Ammon's horn (tissue), 1 donor: ENCODE measurements around the gene CSF1R.
"Not testable (repeated sequence)": the region's sequence is repeated elsewhere in the genome, so short reads cannot be mapped to it uniquely, and the experiment has no call there.

Experiments used
- DNase-seq: peaks from one replicate; pipeline ENCODE4 v3.0.0-alpha.2; 2016; ENCODE audit warnings: low spot score

The CSF1R gene

DNA sequence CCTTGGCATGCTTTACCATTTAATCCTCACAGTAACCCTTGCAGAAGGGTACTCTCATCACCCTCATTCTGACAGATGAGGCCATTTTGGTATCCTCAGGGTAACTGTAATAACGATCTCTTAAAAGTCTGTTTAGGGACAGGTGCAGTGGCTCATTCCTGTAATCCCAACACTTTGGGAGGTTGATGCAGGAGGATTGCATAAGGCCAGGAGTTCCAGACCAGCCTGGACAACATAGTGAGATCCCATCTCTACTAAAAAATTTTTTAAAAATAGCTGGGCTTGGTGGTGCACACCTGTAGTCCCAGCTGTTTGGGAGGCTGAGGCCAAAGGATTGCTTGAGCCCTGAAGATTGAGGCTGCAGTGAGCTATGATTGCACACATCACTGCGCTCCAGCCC, 31.8 kb downstream of the CSF1R start:
- DNase-seq = no peak

DNA sequence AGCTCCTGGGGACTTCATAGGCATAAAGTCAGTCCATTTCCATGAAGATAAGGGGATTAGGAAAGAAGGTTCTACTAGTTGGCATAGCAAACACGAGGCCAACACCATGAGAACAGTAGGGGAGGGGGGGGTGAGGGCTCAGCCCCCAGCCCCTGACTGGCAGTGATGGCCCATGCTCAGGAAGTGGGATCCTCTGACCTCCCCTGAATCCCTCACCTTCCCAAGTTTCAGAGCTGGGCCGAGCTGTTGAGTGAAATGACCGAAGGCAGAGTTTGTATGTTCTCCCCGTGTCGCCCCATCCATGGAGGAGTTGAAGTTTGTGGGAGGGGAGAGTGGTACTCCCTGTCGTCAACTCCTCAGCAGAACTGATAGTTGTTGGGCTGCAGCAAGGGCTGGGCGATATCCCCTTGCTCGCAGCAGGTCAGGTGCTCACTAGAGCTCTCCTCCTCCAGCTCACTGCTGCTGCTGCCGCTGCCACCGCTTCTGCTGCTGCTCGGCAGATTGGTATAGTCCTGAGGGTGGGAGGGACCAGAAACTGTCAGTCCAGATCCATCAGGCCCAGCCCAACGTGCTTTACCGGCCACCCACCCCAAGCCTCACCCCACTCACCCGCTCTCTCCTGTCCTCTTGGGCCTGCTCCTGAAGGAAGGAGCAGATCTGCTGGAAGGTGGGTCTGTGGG, 32.5 kb downstream of the CSF1R start:
- DNase-seq = no peak

DNA sequence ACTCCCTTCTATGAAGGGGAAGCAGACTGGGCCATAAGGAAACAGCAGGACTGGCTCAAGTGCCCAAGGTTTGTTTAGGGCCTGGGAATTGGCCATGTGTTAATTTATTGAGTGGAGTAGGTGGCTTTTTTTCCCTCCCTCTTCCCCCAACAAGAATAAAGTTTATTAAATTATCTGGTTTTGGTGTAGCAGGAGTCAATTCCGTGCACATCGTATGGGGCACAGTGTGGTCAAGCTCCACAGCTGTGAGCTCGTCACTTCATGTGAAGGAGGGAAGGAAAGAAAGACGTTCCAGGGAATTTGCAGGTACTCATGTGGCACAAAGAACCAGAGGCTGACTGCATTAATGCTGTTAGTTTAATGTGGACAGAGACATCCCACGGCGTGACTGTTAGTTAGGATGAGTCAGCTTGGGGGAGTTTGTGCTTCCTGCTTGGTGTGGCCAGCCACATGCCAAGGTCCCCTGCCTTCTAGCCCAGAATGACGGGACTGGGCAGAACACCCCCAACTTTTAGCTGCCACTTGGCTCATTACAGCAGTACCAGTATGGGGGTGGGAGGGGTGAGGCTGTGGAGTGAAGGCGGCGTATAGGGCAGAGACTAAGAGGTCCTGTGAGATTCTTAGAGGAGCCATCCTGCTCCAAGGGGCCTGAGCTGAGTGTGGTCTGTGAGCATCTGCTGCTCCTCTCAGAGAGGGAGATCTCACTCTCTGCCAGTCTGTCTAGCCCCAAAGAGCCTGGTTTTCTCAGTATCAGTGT, 33.2 kb downstream of the CSF1R start:
- no peak for DNase-seq

DNA sequence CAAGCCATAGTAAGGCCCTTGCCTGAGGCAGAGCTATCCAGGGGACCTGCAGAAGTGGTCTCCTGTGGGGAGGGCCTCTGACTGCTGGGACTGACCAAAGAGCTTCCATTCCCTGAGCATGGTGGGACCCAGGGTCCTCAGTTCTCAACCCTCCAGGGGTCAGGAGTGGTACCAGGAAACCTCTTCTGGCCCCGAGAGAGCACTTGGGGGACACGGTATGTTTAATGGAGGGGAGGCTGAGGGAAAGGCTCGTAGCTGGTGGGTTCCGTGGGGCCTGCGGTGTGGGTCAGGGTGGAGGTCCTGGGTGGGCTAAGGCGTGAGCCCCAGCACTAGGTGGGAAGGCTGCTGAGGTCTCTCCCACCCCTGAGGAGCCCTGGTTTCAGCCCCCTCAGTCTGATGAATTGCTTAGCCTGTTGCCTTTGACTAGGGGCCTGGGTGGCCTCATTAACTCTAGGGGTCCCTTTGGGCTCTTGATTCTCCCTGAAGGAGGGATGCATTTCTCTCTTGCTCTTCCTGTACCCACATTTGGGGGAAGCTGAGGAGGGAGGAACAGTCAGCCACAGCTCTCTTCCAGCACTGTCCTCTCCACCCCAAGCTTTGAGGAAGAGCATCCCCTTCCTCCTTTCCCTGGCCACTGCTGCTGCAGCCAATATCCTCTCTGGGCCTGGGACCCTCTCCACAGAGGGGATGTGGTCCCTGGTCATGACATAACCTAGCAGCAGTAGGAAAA, 34.0 kb downstream of the CSF1R start:
- DNase-seq = no peak

DNA sequence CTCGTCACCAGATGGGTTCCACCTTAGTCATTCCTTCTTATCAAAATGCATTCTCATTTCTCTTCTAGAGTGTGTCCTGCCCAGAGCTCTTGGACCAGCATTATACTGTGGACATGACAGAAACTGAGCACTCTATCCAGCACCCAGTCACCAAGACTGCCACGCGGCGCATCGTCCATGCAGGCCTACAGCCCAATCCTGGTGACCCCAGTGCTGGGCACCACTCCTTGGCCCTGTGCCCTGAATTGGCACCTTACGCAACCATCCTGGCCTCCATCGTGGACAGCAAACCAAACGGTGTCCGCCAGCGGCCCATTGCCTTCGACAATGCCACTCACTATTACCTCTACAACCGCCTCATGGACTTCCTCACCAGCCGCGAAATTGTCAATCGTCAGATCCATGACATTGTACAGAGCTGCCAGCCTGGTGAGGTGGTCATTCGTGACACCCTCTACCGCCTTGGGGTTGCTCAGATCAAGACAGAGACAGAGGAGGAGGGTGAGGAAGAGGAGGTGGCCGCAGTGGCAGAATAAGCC, 34.6 kb downstream of the CSF1R start:
- DNase-seq = no peak

DNA sequence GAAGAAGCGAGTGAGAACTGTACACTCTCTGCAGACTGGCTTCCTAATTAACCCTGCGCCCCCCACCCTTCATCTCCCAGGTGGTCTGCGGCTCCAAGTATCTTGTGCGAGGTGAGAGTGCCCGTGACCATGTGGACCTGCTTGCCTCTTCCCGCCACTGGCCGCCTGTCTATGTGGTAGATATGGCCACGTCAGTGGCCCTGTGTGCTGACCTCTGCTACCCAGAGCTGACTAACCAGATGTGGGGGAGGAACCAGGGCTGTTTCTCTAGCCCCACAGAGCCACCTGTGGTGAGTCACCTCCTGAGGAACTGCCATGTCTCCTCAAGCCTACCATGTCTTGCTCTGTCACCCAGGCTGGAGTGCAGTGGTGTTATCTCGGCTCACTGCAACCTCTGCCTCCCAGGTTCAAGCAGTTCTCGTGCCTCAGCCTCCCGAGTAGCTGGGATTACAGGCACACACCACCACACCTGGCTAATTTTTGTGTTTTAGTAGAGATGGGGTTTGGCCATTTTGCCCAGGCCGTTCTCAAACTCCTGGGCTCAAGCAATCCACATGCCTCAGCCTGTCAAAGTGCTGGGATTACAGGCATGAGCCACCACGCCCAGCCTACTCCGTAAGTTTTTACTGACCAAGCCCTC, 36.1 kb downstream of the CSF1R start:
- DNase-seq = not testable (repeated sequence)

DNA sequence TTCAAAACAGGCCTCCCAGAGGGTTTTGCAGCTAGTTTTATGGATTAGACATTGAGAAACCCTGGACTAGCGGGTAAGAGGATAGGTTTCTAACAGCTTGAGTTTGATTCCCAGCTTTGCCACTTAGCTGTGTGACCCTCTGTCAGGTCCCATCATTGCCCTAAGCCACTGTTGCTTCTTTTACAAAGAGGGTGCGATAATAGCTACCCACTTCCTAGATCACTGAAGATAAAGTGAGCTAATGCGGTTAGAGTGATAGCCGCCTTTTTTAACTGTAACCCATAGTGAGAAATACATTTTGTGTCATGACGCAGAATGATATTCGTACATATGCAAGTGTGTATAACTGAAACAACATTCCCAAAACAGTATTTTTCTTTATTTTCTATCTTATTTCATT, 40.3 kb downstream of the CSF1R start:
- no peak for DNase-seq

DNA sequence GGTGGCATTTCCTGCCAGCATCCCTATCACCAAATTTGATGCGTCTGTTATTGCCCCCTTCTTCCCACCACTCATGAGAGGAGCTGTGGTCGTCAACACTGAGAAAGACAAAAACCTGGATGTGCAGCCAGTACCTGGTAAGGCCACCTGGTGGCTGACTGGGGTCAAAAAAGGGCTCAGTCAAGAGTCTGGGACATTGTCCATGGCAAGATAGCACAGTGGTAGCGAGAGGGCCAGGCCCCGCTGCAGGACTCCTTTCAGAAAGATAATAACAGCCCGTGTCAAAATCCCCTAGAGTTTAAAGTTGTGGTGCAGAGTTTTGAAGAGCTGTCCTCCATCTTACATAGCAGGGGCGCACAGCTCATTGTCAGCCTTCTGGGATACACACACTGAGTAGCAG, 40.8 kb downstream of the CSF1R start:
- no peak for DNase-seq

DNA sequence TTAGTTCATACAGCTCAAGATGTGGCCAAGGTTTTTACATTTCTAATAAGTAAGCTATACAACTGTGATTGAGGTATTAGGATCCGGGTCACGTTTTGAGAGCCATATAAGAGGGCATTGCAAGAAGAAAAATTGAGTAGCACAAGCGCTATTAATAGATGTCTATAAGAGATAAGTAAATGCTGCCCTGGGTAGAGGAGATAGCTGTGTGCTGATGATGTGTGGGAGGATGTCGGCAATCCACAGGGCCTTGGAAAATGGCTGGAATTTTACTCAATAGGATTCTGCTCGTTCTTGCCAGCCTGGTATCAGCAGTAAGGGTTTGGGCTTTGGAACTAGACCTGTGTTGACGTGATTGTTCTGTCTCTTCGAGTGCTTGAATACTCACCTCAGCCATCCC, 41.6 kb downstream of the CSF1R start:
- no peak for DNase-seq

DNA sequence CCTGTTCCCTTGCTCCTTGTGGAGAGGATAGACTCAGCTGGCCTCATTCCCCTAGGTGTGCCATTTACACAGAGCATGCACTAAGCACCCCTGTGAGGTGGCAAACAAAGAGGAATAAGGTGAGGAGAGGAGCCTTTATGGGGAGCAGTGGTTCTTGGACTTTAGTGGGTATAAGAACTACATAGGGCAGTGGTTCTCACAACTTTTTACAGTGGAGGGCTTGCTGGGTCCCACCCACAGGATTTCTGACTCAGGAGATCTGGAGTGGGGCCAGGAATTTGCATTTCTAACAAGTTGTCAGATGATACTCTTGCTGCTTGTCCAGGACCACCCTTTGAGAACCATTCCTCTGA, 42.0 kb downstream of the CSF1R start:
- no peak for DNase-seq

DNA sequence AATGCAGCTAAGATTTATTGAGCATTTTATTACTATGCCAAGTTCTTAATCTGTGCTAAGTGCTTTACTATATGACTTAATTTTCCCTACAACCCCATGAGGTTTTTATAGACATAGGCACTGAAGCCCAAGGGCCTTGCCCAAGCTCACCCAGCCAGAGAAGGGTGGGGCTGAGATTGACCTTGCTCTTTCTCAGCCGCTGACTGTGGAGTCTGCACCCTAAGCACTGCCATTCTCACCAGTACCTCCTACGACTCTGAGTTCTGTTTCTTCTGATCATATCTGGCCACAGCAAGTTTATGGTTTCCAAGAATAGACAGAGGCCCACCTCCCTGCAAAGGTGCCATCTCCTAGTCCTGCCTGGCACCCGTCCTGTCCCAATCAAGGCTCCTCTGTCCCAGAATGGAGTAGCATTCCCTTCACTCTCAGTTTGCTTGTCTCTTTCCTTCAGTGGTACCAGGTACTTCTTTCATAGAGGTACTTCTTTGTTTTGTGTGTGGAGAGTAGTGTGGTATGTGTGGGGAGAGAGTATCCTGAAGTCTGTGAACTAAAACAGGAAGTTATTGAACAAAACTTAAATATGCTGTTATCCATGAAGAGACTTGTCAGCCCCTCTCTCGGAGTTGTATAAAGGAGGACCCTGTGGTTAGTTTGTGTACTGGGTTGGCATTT, 42.6 kb downstream of the CSF1R start:
- DNase-seq = no peak

DNA sequence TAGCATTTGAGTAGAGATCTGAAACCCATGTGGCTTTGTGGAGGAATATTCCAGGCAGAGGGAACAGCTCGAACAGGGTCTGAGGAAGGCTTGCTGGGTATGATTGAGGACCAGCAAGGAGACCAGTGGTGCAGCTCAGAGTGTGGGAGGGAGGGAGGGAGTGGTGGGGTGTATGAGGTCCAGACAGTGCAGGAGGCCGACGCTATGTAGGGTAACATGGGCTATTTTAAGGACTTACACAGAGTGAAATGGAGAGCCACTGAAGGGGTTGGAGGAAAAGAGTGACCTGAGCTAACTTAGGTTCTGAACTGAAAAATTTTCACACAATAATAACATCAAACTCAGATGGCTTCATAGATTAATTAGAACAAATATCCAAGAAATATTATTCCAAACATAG, 43.9 kb downstream of the CSF1R start:
- no peak for DNase-seq

DNA sequence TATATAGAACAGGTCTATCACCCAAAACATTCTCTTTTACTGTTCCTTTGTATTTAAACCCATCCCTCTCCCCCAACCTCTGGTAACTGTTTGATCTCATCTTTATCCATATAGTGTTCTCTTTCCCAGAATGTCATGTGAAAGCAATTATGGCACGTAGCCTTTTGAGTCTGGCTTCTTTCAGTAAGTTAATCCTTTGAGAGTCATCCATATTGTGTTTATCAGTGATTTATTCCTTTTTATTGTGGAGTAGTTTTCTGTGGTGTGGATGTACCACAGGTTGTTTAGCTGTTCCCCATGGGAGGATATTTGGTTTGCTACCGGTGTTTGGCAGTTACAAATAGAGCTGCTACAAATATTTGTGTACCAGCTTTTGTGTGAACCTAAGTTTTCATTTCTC, 47.8 kb downstream of the CSF1R start:
- DNase-seq = no peak

DNA sequence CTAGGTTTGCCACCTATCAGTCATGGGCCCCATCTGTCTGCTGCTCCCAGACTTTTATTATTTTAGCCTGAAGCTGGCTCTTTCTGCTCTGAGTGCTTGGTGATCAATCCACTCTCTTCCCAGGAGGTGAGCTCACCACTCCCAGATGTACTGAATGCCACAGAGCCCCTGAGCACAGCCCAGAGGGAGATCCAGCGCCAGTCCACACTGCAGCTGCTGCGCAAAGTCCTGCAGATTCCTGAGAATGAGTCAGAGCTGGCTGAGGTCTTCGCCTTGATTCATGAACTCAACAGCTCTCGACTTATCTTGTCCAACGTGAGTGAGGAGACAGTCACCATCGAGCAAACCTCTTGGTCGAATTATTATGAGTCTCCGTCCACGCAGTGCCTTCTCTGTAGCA, 49.8 kb downstream of the CSF1R start:
- no peak for DNase-seq

DNA sequence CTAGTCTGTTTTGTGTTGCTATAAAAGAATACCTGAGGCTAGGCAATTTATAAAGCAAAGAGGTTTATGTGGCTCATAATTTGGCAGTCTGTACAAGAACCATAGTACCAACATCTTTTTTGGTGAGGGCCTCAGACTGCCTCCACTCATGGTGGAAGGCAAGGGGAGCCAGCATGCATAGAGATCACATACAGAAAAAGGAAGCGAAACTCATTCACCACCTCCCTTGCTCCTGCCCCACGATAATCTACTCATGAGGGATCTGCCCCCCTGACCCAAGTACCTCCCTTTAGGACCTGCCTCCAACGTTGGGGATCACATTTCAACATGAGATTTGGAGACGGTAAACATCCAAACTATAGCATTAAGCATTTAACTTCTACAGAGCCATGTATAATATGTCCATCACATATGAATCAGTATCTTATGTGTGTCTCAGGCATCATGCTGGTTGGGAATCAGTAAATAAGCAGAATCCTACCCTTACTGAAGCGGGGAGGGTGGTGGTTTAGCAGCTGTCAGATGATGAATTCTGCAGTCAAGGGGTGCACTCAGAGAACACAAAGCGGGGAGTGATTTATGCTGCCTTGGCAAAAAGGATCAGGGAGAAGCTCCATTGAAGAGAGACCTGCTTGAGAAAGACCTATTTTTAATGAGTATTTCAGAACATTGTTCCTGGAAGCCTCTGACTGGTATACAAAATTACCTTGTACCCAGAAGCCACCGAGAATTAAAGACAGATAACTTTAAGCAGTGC, 51.0 kb downstream of the CSF1R start:
- no peak for DNase-seq

DNA sequence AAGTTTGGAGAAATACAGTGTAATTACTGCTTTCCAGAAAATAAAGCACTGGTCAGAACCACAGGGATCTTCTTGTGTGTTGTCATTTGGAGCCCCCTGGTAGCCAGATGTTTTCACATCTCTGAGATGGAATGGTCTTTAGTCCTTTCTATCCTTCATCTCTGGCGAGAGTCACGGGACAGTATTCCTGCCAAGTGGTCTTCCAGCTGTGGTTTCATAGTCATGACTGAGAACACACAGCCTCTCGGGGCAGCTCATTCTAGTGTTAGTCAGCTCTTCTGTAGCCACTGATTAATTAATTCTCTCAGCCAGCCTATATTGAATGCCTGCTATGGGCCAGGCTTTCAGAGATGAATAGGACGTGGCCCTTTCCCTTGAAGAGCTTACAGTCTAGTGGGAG, 51.7 kb downstream of the CSF1R start:
- no peak for DNase-seq

DNA sequence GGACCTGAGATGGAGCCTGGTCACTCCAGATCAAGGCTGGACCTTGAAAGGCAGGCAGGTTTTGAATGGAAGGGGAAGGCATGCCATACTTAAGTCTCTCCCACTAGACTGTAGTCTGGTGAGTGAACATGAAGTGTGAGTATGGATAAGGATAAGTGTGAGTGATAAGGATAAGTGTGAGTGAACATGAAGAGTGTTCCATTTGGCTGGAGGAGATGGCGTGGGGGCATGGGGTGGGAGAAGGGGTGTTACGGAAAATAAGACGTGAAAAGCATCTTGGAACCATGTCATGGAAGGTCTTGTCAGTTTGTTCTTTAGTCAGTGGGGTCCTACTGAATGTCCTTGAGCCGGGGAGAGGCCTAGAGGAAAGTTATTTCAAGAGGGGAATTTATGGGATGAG, 53.0 kb downstream of the CSF1R start:
- DNase-seq = no peak

DNA sequence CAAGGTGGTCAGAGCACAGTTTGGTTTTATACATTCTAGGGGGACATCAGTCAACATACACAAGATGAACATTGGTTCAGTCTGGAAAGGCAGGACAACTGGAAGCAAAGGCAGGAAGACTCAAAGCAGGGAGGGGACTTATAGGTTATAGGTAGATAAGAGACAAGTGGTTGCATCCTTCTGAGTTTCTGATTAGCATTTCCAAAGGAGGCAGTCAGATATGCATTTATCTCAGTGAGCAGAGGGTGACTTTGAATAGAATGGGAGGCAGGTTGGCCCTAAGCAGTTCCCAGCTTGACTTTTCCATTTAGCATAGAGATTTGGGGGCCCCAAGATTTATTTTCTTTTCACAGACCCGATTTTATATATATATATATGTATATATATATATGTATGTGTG, 58.3 kb downstream of the CSF1R start:
- not testable (repeated sequence) for DNase-seq

DNA sequence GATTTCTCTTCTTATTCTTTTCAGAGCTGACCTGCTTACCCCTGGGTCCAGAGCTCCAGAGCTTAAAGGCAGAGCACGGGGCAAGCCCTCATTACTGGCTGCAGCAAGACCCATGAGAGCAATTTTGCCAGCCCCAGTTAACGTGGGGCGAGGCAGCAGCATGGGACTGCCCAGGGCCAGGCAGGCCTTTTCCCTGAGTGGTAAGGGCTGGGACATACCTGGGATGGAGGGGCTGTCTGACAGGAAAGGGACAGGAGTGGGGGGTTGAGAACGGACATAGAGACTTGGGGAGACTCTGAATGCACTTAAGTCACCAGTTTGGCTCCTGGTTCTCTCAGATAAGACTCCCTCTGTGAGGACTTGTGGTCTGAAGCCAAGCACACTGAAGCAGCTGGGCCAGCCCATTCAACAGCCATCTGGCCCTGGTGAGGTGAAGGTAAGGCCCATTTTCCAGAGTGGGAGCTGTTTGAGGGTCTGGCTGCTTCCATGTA, 59.6 kb downstream of the CSF1R start:
- DNase-seq = no peak

DNA sequence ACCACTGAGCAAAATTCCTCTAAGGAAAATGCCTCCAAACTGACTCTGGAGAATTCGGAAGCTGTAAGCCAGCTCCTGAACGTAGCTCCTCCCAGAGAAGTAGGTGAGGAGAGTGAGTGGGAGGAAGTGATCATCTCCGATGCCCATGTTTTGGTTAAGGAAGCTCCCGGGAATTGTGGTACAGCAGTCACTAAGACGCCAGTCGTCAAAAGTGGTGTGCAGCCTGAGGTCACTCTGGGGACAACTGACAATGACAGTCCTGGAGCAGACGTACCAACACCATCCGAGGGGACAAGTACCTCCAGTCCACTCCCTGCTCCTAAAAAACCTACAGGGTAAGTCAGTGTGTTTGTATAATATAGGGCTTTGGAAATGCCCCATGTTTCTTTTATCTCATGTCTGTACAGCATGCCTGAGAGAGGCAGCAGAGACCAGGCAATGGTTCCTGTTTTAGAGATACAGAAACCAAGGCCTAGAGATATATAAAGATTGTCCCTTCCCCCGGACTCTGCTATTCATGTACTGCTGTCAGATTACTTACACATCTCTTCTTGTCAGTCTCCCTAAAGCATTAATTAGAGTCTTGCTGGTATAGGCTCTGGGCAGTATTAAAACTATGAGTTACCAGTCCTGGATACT, 61.9 kb downstream of the CSF1R start:
- no peak for DNase-seq

DNA sequence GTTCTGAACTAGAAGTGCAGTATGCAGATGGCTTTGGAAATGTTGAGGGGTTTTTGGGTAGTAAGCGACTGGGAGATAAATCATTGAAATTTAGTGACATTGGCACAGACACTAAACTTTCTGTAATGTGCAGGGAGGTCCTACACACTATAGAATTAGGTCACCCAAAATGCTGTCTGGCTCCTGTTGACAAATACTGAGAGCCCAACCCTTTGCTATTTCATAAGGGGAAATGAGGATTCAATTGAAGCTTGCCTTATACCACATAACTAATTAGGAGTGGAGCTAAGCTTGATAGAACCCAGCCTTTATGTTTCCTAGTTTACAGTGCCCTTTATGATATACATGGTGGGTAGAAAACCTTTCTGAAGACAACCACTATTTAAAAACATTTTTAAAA, 63.2 kb downstream of the CSF1R start:
- DNase-seq = no peak
